Thyroid gland (tissue), 4 donors: Measurements from ENCODE around the gene APOL3. TPM values are rescaled to one million over a fixed set of nuclear protein-coding genes. Genes with fewer than 3 reads are reported as not detected.
"Not testable (repeated sequence)": the region's sequence is repeated elsewhere in the genome, so short reads cannot be mapped to it uniquely, and the experiment has no call there.

ENCODE experiments used
- DNase-seq, 2 donors: peaks; one replicate each; pipeline ENCODE4 v3.0.0-alpha.2; 2019
- H3K27ac ChIP-seq, 3 donors: fragments of 200-600 bp; sonication (generic); 1 replicate in 2 of 3; 2 replicates in 1 of 3; pipeline ENCODE4 v1.5.1; 2016 to 2019; ENCODE audit warnings: mild to moderate bottlenecking in 1 of 3, moderate library complexity in 1 of 3
- H3K27me3 ChIP-seq: fragments of 200-600 bp; sonication (generic); one replicate; pipeline ENCODE4 v1.5.1; 2019
- H3K36me3 ChIP-seq, 2 donors: fragments of 200-600 bp; sonication (generic); one replicate each; pipeline ENCODE4 v1.5.1; 2016 to 2019
- H3K4me1 ChIP-seq, 2 donors: fragments of 200-600 bp; sonication (generic); one replicate each; pipeline ENCODE4 v1.5.1; 2017 to 2019
- H3K4me3 ChIP-seq, 3 donors: fragments of 200-600 bp; sonication (generic); replicated peaks in 1 of 3; 1 replicate in 2 of 3; 2 replicates in 1 of 3; pipeline ENCODE4 v1.5.1; 2016; ENCODE audit warnings: mild to moderate bottlenecking in 1 of 3
- H3K9me3 ChIP-seq: fragments of 200-600 bp; sonication (generic); one replicate; pipeline ENCODE4 v1.5.1; 2017
- CTCF ChIP-seq, 6 experiments: fragments of 200-600 bp in 3 of 6; fragments of 450-650 bp in 3 of 6; sonication (generic) in 3 of 6; IDR thresholded peaks; one replicate each; pipeline ENCODE4 v1.5.1; 2016 to 2019; ENCODE audit warnings: antibody characterized with exemption in 6 of 6, mild to moderate bottlenecking in 2 of 6, inconsistent platforms in 1 of 6, moderate library complexity in 1 of 6
- POLR2A ChIP-seq, 2 donors: fragments of 450-650 bp; IDR thresholded peaks; one replicate each; pipeline ENCODE4 v1.6.1; 2017; ENCODE audit warnings: antibody characterized with exemption in 2 of 2, mild to moderate bottlenecking in 2 of 2, moderate library complexity in 1 of 2
- WGBS, 2 donors: methylation state at CpG; one replicate each; pipeline ENCODE4 v1.1.5; 2017; 5-methylcytosine and 5-hydroxymethylcytosine counted together
- intact Hi-C: fragments of 100-400 bp; cut with DNase I; formaldehyde crosslinking; loops from one replicate; pipeline ENCODE4 v1.15.1; 2023
- total RNA-seq, 4 donors: library from RNA; depleted of rRNA; stranded (reverse); fragments of >200 nt; gene quantifications; one replicate each; pipeline ENCODE4 v1.2.3, GENCODE V29; 2016

APOL3 gene
- total RNA-seq, 4 donors from 2014 or later: 23.3 to 91.9 (median 59.9) TPM

- intact Hi-C loops: no loop called here
- no peaks in the 10 kb centered on the region for H3K36me3 ChIP-seq
- no peak overlapping the region for H3K27ac ChIP-seq
- no peak for DNase-seq
- no peaks in the 10 kb centered on the region for H3K27me3 ChIP-seq
- no peaks in the 10 kb centered on the region for H3K9me3 ChIP-seq
- TF ChIP-seq CTCF (IDR thresholded peaks at IDR 0.05) (no peak), POLR2A (IDR thresholded peaks at IDR 0.05) (no peak)
- 85 to 90% methylated on average over 1 of the region's 1 CpG for WGBS, 2 donors
- no peak overlapping the region for H3K4me3 ChIP-seq
- H3K4me1 ChIP-seq: peaks cover 0 to 17% of the 10 kb centered on the region in 2 donors
Observed at GRCh38 chr22:36206255-36206654, 45.7 kb upstream of the APOL3 start.

- H3K4me3 ChIP-seq, DNase-seq, H3K36me3 ChIP-seq, H3K9me3 ChIP-seq, H3K27ac ChIP-seq, H3K27me3 ChIP-seq, intact Hi-C loops: not testable (repeated sequence)
- H3K4me1 ChIP-seq: peaks cover 0 to 12% of the 10 kb centered on the region in 2 donors
- 78 to 84% methylated on average over 3 to 5 of the region's 5 CpGs for WGBS, 2 donors
Observed at GRCh38 chr22:36205573-36205972, 45.0 kb upstream of the APOL3 start.

GRCh38 chr22:36204632-36205015 is 44.1 kb upstream of the APOL3 start:
- intact Hi-C loops: no loop called here
- no peaks in the 10 kb centered on the region for H3K36me3 ChIP-seq
- H3K4me3 ChIP-seq: no peak overlapping the region
- no peaks in the 10 kb centered on the region for H3K9me3 ChIP-seq
- H3K27me3 ChIP-seq: no peaks in the 10 kb centered on the region
- DNase-seq: no peak
- H3K4me1 ChIP-seq: peaks cover 0 to 12% of the 10 kb centered on the region in 2 donors
- WGBS, 2 donors: 71 to 93% methylated on average over 6 of the region's 6 CpGs
- H3K27ac ChIP-seq: no peak overlapping the region
- TF ChIP-seq POLR2A (IDR thresholded peaks at IDR 0.05) (no peak), CTCF (IDR thresholded peaks at IDR 0.05) (no peak)

GRCh38 chr22:36204001-36204631 is 43.6 kb upstream of the APOL3 start:
- DNase-seq: no peak
- 80 to 84% methylated on average over 8 of the region's 8 CpGs for WGBS, 2 donors
- peaks cover 0 to 12% of the 10 kb centered on the region in 2 donors for H3K4me1 ChIP-seq
- H3K4me3 ChIP-seq: no peak overlapping the region
- no peaks in the 10 kb centered on the region for H3K27me3 ChIP-seq
- TF ChIP-seq CTCF (IDR thresholded peaks at IDR 0.05) (no peak), POLR2A (IDR thresholded peaks at IDR 0.05) (no peak)
- no peaks in the 10 kb centered on the region for H3K36me3 ChIP-seq
- intact Hi-C loops: no loop called here
- H3K27ac ChIP-seq: no peak overlapping the region
- H3K9me3 ChIP-seq: no peaks in the 10 kb centered on the region

- H3K4me1 ChIP-seq, H3K4me3 ChIP-seq, DNase-seq, intact Hi-C loops, H3K27me3 ChIP-seq, H3K36me3 ChIP-seq, H3K27ac ChIP-seq, H3K9me3 ChIP-seq: not testable (repeated sequence)
- WGBS, 2 donors: 75 to 81% methylated on average over 7 of the region's 7 CpGs
Observed at GRCh38 chr22:36203441-36203840, 42.9 kb upstream of the APOL3 start.

GRCh38 chr22:36202906-36203305 is 42.4 kb upstream of the APOL3 start:
- H3K9me3 ChIP-seq, H3K4me3 ChIP-seq, H3K4me1 ChIP-seq, intact Hi-C loops, H3K36me3 ChIP-seq, H3K27ac ChIP-seq, H3K27me3 ChIP-seq: not testable (repeated sequence)
- WGBS, 2 donors: 30 to 44% methylated on average over 8 of the region's 8 CpGs
- TF ChIP-seq CTCF (IDR thresholded peaks at IDR 0.05): peak in 3 of 6 experiments; percentile 17 to 33 (median 30)
- peak; percentile 60 to 64 for DNase-seq
